HepG2 (cell line): ENCODE results near the gene SPRTN. TPM values are rescaled to one million over a fixed set of nuclear protein-coding genes. Genes with fewer than 3 reads are reported as not detected.

Source experiments
- ATAC-seq: fragments of 200-7000 bp; cut with Tn5 transposase; 3 replicates; pipeline ENCODE4 v1.9.1; 2020; ENCODE audit warnings: mild to moderate bottlenecking, moderate library complexity
- BruUV-seq: library from RNA; stranded (reverse); fragments of 400-500 nt; replicated peaks from 2 replicates; lab custom pipeline; 2021; lab: Mats Ljungman, UMichigan
- CTCF ChIA-PET: fragments of 300-600 bp; formaldehyde crosslinking; extraction: SDS; loops from one replicate; lab custom pipeline; 2021; ENCODE audit warnings: low total read pairs, inconsistent platforms, low intra/inter-chr PET ratio; lab: Yijun Ruan, JAX
- POLR2A ChIA-PET: fragments of 350-600 bp; sonication (Branson Sonifier 250); formaldehyde crosslinking; loops from one replicate; lab custom pipeline; 2020; ENCODE audit warnings: antibody characterized with exemption, inconsistent platforms; lab: Yijun Ruan, JAX
- DNase-seq: peaks from one replicate; pipeline ENCODE4 v3.0.0-alpha.2; 2015; ENCODE audit warnings: low spot score
- FAIRE-seq: peaks from 3 replicates; lab custom pipeline; 2011; peaks lifted over from hg19 to GRCh38; lab: Jason Lieb, UNC
- H2AFZ ChIP-seq: one replicate; pipeline ENCODE4 v1.6.1; 2011; ENCODE audit warnings: low read length, inconsistent platforms
- H3K27ac ChIP-seq: fragments of 300-600 bp; 3 replicates; pipeline ENCODE4 v1.8.0; 2011; ENCODE audit warnings: mixed run types, mild to moderate bottlenecking, mixed read lengths, low read length, inconsistent platforms; ENCODE audit not compliant: insufficient read depth; ENCODE audit errors: extremely low read length
- H3K27me3 ChIP-seq, 2 experiments: fragments of 200-600 bp in 1 of 2; 2 replicates in 1 of 2; 3 replicates in 1 of 2; pipeline versions ENCODE4 v1.6.0 to v1.8.0; 2011; ENCODE audit warnings: low read length in 2 of 2, mild to moderate bottlenecking in 2 of 2, moderate library complexity in 2 of 2, inconsistent platforms in 1 of 2; ENCODE audit not compliant: insufficient read depth in 2 of 2, control insufficient read depth in 1 of 2
- H3K36me3 ChIP-seq, 2 experiments: fragments of 200-600 bp in 1 of 2; replicated peaks in 1 of 2; 2 replicates in 1 of 2; 3 replicates in 1 of 2; pipeline versions ENCODE4 v1.5.1 to v1.8.0; 2011; ENCODE audit warnings: low read length in 2 of 2, inconsistent platforms in 1 of 2; ENCODE audit not compliant: insufficient read depth in 2 of 2, control insufficient read depth in 1 of 2
- H3K4me1 ChIP-seq: 2 replicates; pipeline ENCODE4 v1.5.1; 2012; ENCODE audit warnings: low read length, inconsistent platforms; ENCODE audit not compliant: insufficient read depth
- H3K4me2 ChIP-seq: 2 replicates; pipeline ENCODE4 v1.6.0; 2011; ENCODE audit warnings: low read depth, low read length, inconsistent platforms
- H3K4me3 ChIP-seq, 3 experiments: fragments of 200-600 bp in 1 of 3; sonication (generic), shearing (Covaris generic) in 1 of 3; replicated peaks in 1 of 3; 2 replicates each; pipeline ENCODE4 v1.5.1; 2011 to 2016; ENCODE audit warnings: low read length in 3 of 3, inconsistent platforms in 2 of 3, low read depth in 2 of 3, mild to moderate bottlenecking in 2 of 3, control low read depth in 1 of 3, mixed read lengths in 1 of 3; ENCODE audit not compliant: insufficient read depth in 1 of 3
- H3K79me2 ChIP-seq: one replicate; pipeline ENCODE4 v1.6.1; 2011; ENCODE audit warnings: low read length, inconsistent platforms; ENCODE audit not compliant: insufficient read depth
- H3K9ac ChIP-seq: 2 replicates; pipeline ENCODE4 v1.6.0; 2011; ENCODE audit warnings: mild to moderate bottlenecking, low read depth, low read length, inconsistent platforms; ENCODE audit not compliant: insufficient read depth
- H3K9me3 ChIP-seq: 2 replicates; pipeline ENCODE4 v1.5.1; 2012; ENCODE audit warnings: mild to moderate bottlenecking, low read length
- H4K20me1 ChIP-seq: 2 replicates; pipeline ENCODE4 v1.6.0; 2011; ENCODE audit warnings: inconsistent platforms, mild to moderate bottlenecking, low read length, moderate library complexity; ENCODE audit not compliant: insufficient read depth
- AKNA ChIP-seq: sonication (generic); formaldehyde crosslinking; IDR thresholded peaks from 2 replicates; pipeline ENCODE4 v1.4.0; 2020; ENCODE audit warnings: missing genetic modification reagents, borderline replicate concordance
- CCAR2 ChIP-seq: fragments of 200-400 bp; formaldehyde crosslinking; optimal IDR thresholded peaks from 2 replicates; pipeline ENCODE3; 2018; ENCODE audit warnings: low read depth, mild to moderate bottlenecking, low read length, moderate library complexity
- ELF1 ChIP-seq: sonication (generic); formaldehyde crosslinking; IDR thresholded peaks from 2 replicates; pipeline ENCODE4 v1.4.0; 2020; ENCODE audit warnings: missing genetic modification reagents
- FIP1L1 ChIP-seq: fragments of 200-400 bp; formaldehyde crosslinking; IDR thresholded peaks from 2 replicates; pipeline ENCODE4 v1.6.1; 2018; ENCODE audit warnings: low read depth, mild to moderate bottlenecking, low read length, moderate library complexity, borderline replicate concordance; ENCODE audit not compliant: insufficient read depth
- FOXM1 ChIP-seq: sonication (generic); formaldehyde crosslinking; IDR thresholded peaks from 2 replicates; pipeline ENCODE4 v1.5.0; 2020; ENCODE audit warnings: missing genetic modification reagents
- GZF1 ChIP-seq: sonication (generic); formaldehyde crosslinking; IDR thresholded peaks from 2 replicates; pipeline ENCODE4 v1.5.1; 2020; ENCODE audit warnings: mild to moderate bottlenecking, missing genetic modification reagents
- MTF2 ChIP-seq: sonication (generic); formaldehyde crosslinking; IDR thresholded peaks from 2 replicates; pipeline ENCODE4 v1.5.0; 2020; ENCODE audit warnings: missing genetic modification reagents, borderline replicate concordance
- PCBP1 ChIP-seq: fragments of 200-400 bp; formaldehyde crosslinking; IDR thresholded peaks from 2 replicates; pipeline ENCODE4 v1.6.1; 2017; ENCODE audit warnings: mild to moderate bottlenecking, low read depth, low read length, borderline replicate concordance
- SALL1 ChIP-seq: sonication (generic); formaldehyde crosslinking; IDR thresholded peaks from 2 replicates; pipeline ENCODE4 v1.8.0; 2022; ENCODE audit warnings: mild to moderate bottlenecking, missing genetic modification reagents
- TOE1 ChIP-seq: sonication (generic); formaldehyde crosslinking; IDR thresholded peaks from 2 replicates; pipeline ENCODE4 v1.4.0; 2020; ENCODE audit warnings: mild to moderate bottlenecking, missing genetic modification reagents
- ZBTB14 ChIP-seq: sonication (generic); formaldehyde crosslinking; IDR thresholded peaks from 2 replicates; pipeline ENCODE4 v1.4.0; 2020; ENCODE audit warnings: missing genetic modification reagents
- ZBTB33 ChIP-seq: sonication (generic); formaldehyde crosslinking; IDR thresholded peaks from 2 replicates; pipeline ENCODE4 v1.4.0; 2020; ENCODE audit warnings: missing genetic modification reagents
- ZFP36L2 ChIP-seq: sonication (generic); formaldehyde crosslinking; IDR thresholded peaks from 2 replicates; pipeline ENCODE4 v1.4.0; 2020; ENCODE audit warnings: missing genetic modification reagents
- ZNF292 ChIP-seq: sonication (generic); formaldehyde crosslinking; IDR thresholded peaks from 2 replicates; pipeline ENCODE4 v1.8.1; 2022; ENCODE audit warnings: mild to moderate bottlenecking, low read depth, missing genetic modification reagents, borderline replicate concordance
- ZNF607 ChIP-seq: sonication (generic); formaldehyde crosslinking; IDR thresholded peaks from 2 replicates; pipeline ENCODE4 v1.5.1; 2020; ENCODE audit warnings: missing genetic modification reagents, mild to moderate bottlenecking, borderline replicate concordance
- ZNF670 ChIP-seq: sonication (generic); formaldehyde crosslinking; IDR thresholded peaks from 2 replicates; pipeline ENCODE4 v1.8.0; 2022; ENCODE audit warnings: mild to moderate bottlenecking, missing genetic modification reagents, borderline replicate concordance
- in situ Hi-C: cut with HindIII; loops from 2 replicates; pipeline ENCODE4 v1.10.0; 2017; ENCODE audit warnings: low pct_unique_long_range_greater_than_20kb; ENCODE audit not compliant: extremely low pct_ligation_motif_present
- intact Hi-C: fragments of 100-400 bp; cut with micrococcal nuclease; formaldehyde crosslinking; loops from one replicate; pipeline ENCODE4 v1.10.0; 2022; ENCODE audit not compliant: unreplicated experiment
- polyA plus RNA-seq, 8 experiments: library from polyadenylated mRNA; depleted of rRNA in 3 of 8; stranded (reverse) in 7 of 8; unstranded in 1 of 8; fragments of >200 nt; fragmentation: Illumina TruSeq in 4 of 8; extraction: Trizol in 4 of 8; gene quantifications; 2 replicates each; pipeline versions ENCODE4 v1.2.1 to v1.2.3, GENCODE V29; 2011 to 2016; ENCODE audit warnings: low read depth in 4 of 8, missing spikeins in 1 of 8, mixed read lengths in 1 of 8; ENCODE audit not compliant: insufficient read depth in 1 of 8
- total RNA-seq, 5 experiments: library from RNA; depleted of rRNA; stranded (reverse); fragments of >200 nt; fragmentation: Illumina TruSeq; extraction: Trizol; gene quantifications; 2 replicates each; pipeline ENCODE4 v1.2.3, GENCODE V29; 2016; ENCODE audit warnings: low read depth in 1 of 5
- TF ChIP-seq, protein P1 (sequence below): sonication (generic); formaldehyde crosslinking; IDR thresholded peaks from 2 replicates; pipeline ENCODE4 v1.5.0; 2020; ENCODE audit warnings: missing genetic modification reagents, mild to moderate bottlenecking, borderline replicate concordance

Gene SPRTN
- total and polyA plus RNA-seq, 2 of the 13 experiments (the other 11 are each of a cell fraction or from before 2014, with no cell fraction given), result 4.2 to 15.2 TPM

DNA sequence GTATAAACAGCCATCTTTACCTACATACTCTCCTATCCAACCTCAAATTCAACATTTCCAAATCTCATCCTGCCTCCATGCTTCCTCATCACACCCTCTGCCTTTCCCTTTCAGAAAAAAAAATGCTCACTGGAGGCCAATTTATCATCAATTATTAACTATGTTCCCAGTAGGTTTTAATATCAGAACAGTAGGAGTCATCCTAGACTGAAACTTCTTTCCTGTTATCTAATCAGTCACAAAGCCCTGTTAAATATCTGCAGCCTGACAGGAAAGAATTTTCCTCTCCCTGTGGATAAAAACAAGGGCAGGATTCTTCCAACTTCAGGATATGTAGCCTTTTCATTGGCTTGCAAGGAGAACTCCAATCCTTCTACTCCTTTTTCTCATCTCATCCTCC lies 55.6 kb downstream of the SPRTN start:
- no peak overlapping the region for H3K27ac ChIP-seq
- intact Hi-C loops, result no loop called here
- CTCF ChIA-PET, result no interaction called here
- TF ChIP-seq ZBTB14 (CRISPR knock-in tag) (no peak), SALL1 (no peak), ZNF292 (CRISPR knock-in tag) (no peak), FIP1L1 (no peak), GZF1 (CRISPR knock-in tag) (no peak), PCBP1 (no peak), CCAR2 (no peak), ELF1 (CRISPR knock-in tag) (no peak), MTF2 (no peak), ZNF607 (CRISPR knock-in tag) (no peak), AKNA (no peak), ZBTB33 (CRISPR knock-in tag) (no peak), FOXM1 (CRISPR knock-in tag) (no peak), TOE1 (no peak), ZFP36L2 (CRISPR knock-in tag) (no peak), ZNF670 (CRISPR knock-in tag) (no peak)
- TF ChIP-seq, protein P1, sequence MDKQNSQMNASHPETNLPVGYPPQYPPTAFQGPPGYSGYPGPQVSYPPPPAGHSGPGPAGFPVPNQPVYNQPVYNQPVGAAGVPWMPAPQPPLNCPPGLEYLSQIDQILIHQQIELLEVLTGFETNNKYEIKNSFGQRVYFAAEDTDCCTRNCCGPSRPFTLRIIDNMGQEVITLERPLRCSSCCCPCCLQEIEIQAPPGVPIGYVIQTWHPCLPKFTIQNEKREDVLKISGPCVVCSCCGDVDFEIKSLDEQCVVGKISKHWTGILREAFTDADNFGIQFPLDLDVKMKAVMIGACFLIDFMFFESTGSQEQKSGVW (CRISPR knock-in tag), result no peak

More for the DNA sequence above, 55.6 kb downstream of the SPRTN start:
- POLR2A ChIA-PET, result interaction anchor here (1.3 kb wide), 1 partner anchor 24 kb away, joined by 3 read pairs; no protein-coding TSS in a partner anchor
- FAIRE-seq (no peak), DNase-seq (peak; percentile 28), ATAC-seq (no peak)
- Histone ChIP-seq H2AFZ (no peak overlapping the region), H3K79me2 (peaks cover 95% of the 10 kb centered on the region), H3K9ac (no peak overlapping the region), H3K4me2 (no peak overlapping the region), H3K27me3 (no peaks in the 10 kb centered on the region), H3K36me3 (peaks cover 1 to 21% of the 10 kb centered on the region in 2 experiments), H3K9me3 (no peaks in the 10 kb centered on the region), H3K4me1 (peaks cover 71% of the 10 kb centered on the region), H3K4me3 (no peak overlapping the region), H4K20me1 (peaks cover 74% of the 10 kb centered on the region)
- BruUV-seq, result no TSS peak
- in situ Hi-C loops, result no loop called here
